NOMO-1 treated with dmso at 0.1 percent for 144 hours (cell line): ENCODE measurements around the gene FOXF1.

Source experiments
- DNase-seq: peaks from one replicate; lab custom pipeline; 2025; ENCODE audit not compliant: unreplicated experiment; lab: John Stamatoyannopoulos, UW

Gene FOXF1

DNA sequence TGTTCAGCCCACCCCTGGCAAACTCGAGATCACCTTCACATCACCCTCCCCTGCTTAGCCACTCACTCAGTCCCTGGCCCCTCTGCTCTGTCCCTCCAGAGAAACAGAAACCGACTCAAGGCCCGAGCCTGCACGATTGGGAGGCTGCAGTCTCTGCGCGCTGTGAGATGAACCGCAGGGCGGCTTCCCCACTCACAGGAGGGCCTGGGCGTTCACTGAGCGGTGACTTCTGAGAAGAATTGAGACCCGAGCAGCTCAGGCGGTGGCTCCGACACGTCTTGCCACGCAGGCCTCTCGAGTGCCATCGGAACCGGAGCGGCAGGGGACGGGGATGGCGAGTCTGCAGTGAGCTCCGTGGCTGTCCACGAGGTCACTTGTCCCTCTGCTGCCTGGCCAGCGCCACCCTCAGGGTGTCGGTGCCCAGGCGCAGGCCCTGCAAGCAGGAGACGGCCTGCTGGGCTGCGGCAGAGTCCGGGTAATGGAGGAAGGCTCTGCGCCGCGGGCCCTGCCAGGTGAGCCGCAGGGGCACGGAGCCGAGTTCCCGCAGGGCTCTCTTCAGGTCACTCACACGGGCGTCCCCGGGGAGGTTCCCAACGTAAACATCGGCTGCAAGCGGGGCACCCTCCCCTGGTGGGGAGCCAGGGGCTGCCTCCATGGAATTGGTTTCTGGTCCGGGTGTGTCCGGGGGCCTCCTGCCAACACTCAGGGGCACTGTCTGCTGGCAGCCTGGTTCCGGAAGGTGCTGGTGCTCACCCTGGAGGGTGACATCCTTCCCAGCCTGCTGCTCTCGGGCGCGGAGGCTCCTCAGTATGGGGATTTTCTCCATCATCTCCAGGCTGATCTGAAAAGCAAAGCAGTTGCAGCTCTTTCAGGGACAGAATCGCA lies 21.6 kb downstream of the FOXF1 start:
- no peak for DNase-seq

DNA sequence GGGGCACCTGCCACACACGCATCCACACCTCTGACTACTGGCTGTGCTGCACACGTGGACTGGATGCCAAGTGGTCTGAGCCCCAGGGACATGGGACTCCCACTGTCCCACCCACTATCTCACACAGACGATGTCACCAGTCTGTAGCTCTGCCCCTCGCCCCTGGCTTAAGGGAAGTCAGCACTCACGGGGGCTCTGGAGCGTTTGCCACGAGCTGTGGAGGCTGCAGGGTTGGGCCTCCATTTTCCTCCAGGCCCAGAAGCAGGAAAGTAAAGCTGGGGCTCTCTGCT lies 22.1 kb downstream of the FOXF1 start:
- no peak for DNase-seq

DNA sequence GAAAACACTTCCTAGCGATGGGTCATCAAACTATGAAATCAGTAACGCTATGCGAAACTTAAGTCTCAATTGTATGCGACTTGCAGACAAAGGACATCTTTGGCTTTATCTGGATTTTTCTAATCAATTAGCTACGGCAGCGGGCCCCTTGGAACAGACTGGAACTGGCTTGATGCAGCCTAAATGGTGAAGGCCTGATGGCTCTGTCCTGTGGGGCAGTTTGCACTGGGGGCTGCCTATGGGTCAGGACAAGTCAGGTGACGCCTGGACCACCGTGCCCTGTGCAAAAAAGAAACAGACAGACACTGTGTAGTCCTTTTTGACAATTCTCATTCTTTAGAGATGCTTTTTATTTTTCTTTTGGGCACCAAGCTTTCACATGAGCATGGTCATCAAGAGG lies 22.7 kb downstream of the FOXF1 start:
- DNase-seq, result no peak

DNA sequence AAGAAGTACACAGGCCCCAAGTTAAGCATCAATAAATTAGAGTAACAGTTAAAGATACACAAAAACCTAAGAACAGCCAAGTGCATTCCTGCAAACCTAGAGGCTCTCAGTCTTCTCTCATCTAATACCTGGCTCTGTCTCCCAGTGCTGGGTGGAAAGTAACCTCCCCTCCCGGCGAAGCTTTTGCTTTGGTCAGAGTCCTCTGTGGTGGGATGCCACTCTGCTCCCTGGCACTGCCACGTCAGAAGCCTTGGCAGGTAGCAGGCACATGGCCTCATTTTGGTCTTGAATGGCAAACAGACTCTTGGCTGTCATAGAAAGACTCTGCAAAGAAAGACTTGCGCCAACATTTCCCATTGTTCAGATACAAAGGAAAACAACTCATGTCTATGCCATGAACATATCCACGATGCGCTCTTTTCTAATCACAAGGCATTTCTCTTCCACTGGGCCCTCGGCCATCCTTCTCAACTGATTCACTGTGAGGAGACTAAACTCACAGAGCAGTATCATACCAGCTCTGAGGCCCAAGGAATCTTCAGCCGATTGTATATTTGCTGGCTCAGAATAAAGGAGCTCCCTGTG lies 23.5 kb downstream of the FOXF1 start:
- no peak for DNase-seq

DNA sequence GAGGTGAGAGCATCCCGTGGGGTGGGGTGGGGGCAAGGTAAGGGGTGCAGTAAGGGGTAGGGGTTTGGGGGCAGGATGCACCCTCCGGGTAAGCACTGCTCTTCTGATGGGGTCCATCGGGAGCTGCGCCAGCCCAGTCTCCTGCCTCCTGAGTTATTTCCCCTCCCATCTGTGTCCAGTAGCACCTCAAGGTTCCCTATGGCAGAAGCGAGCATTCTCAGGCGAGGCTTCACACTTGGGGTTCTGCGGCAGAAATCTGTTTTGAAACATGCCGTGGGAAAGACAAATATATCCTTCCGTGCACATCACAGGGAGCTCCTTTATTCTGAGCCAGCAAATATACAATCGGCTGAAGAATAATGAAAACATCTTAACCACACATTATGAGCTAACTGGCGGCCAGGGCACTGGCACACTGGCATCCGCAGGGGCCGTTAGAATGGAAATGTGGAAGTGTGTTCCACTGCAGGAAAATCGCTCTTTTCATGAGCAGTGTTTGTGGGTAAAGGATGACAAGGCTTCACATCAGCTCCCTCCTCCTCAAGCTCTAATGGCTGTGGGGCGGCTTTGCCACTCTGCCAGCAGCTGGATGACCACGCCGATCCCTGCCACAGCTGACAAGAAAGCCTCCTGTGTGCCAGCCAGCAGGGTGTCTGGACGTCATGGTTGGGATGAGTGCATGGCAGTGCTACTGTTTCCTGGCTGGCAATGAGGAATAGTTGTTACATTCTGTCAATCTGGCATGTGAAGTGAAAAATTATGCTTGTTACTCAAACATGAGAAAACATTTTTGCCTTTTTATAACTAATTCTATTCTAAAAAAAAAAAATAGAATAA lies 24.7 kb downstream of the FOXF1 start:
- DNase-seq, result no peak

DNA sequence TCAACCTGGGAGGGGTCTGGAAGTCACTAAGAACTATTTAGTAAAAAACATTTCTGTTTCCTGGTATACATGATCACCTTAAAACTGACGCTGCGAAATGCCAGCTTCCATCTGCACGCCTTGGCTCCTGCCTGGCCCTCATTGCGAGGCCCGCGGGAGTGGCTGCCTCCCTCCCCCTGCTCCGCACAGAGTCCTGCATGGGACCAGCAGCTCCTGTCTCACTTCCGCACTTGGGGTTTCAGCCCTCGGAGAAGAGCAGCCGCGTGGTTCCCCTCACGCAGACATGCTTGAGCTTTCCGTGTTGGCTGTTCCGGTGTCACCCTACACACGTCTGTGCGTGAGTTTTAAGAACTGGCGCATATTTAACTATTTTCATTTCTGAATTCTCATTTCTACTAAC lies 26.3 kb downstream of the FOXF1 start:
- no peak for DNase-seq

DNA sequence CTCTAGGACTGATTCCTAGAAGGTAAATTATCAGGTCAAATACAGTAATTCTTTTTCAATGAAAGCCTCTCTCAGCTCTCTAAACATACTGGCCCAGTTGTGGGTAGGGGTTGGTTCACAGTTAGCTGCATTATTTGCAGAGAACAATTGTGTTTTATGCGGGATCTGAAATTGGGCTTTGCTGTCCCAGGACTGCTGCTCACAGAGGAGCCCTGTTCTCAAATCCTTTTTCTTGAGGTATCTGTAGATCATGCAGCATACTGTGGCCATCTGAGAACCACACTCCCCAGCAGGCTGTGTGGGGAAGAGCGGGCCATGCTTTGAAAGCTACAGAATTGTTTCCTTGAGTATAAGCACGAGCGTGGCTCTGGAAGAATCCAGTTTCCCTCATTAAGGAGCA lies 27.2 kb downstream of the FOXF1 start:
- no peak for DNase-seq

DNA sequence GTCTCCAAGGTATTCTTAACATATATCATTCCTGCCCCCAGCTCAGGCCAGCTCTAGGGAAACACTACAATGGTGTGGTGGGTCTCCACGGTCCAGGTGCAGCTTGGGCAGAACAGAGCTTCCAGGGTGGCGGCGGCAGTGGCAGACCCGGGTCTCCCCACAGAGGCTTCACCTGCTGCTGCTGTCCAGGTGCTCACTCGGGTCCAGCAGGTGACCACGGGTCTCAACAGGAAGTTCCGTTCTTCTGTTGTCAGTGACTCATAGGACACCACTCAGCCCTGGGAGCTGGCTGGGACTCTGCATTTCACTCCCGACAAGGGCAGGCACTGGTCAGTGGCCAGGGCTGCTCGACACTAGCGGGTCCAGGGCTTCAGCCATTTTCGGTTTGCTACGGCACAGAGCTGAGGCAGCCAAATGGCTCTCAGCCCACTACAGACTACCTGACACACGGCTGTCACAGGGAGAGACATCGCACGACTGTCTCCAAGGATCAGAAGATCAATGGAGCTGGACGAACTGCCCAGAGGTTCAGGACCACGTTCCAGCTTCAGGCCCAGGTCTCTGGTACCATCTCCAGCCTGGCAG lies 28.0 kb downstream of the FOXF1 start:
- no peak for DNase-seq

DNA sequence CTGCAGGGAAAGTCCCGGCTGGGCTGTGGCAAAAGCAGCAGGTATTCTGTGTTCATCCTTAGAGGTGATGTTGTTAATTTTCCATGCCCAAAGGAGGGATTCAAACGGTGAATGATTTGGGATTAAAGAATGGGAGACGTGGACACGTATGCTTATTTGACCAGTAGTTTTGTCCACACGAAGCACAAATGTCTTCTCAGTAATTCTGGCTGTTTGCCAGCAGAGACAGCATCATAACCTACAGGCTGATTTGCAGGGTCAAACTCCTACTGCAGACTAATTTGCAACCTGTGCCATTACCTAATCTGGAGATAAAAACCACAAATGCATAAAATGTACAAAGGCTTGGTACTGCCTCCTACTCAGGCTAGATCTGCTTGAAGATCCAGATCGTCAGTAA lies 30.6 kb downstream of the FOXF1 start:
- DNase-seq, result no peak

DNA sequence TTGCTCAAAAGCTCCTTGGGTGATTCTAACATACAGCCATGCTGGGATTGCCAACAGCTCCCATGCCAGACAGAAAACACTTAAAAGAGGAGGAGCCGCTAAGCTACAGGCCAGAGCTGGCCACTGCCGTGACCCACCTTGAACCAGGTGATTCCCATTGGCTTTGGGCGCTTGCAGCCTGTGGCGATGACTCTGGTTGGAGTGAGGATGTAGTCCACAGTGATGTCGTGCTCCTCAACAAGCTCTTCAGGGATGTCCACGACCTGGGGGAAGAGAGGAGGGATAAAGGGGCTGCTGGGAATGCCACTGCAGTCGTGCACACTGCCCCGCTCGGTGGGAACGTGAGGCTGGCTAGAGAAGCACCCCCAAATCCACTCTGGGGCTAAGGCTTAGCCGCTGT lies 31.2 kb downstream of the FOXF1 start:
- DNase-seq, result no peak

DNA sequence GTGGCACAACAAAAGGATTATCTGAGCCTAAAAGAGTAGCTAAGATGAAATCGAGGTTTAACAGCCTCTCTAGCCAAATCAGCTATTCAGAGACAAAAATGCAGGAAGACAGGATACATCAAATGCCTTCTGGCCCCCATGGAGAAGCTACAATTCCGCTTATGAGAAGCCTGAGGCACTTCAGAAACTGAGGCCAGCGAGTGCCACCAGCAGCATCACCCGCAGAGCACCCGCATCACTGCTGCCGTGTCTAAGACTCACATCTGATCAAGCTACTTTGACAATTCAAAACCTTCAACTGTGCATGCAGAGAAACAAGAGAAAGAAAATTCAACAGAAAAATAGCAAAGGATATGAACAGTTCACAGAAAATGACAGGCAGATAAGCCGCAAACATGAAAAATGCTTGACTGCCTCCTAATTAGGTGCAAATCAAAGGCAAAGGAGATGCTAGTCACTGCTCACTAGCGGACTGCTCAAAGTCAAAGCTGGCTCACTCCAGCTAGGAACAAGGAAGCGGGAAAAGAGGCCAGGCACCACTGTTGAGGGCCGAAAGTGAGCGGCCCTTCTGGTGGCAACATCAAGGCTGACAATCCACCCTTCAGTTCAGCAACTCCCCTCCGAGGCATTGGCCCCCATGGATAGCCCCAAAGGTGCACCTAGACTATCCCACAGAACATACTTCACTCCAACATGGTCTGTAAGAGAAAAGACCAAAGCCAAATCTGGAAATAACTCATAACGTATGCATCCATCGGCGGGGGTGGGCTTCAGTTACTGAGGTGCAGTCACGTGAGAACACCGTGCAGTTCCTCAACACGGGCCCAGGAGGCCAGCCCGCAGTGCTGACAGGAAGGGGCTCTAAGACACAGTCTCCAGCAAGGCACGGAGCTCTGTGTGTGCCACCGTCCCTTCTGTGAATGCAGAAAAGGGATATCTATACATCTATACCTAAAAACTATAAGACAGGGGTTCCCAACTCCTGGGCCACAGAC lies 32.7 kb downstream of the FOXF1 start:
- no peak for DNase-seq

DNA sequence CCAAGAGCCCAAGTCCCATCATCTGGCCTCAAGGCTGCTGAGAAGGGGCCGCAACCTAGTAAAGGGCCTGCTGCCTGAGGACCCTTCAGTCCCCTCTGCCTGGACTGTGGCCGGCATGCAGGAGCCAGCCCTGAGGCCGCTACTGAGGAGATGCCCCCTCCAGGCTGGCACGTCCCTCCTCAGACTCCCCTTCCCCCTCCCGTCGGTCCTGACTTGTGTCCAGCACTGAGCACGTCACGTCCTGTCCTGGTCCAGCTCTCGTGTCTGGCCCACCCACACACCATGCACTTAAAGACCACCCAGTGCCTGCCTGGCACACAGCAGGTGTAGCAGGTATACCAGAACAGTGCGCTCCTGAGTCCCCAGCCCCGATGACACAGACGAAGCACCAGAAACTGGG lies 35.2 kb downstream of the FOXF1 start:
- no peak for DNase-seq

DNA sequence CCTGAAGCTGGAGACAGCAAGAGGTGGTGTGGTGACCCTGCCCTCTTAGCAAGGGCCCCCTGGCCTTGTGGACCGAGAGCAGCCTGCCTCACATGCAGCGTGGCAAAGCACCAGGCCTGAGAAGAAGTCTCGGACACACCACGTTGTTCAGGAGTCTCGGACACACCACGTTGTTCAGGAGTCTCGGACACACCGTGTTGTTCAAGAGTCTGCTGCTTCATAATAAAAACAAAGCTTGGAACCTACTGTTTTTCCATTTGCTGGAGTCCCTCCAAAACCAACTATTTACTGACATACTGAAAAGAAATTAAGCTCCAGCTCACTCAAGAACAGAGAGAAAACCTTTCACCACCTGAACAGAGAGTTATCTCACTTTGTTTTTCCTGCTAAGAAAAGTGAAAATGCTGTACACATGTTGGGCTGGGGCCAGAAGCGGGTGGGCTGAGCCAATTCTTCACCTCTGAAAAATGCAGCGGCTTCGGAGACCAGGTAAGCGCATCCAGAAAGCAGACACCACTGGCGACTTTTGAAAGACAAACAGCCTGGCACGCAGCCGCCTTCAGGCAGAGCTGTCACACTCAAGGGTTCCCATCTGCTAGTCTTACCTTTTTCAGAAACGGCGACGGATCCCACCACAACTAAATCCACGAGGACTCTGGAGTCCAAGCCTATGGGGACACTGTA lies 35.8 kb downstream of the FOXF1 start:
- DNase-seq, result no peak

DNA sequence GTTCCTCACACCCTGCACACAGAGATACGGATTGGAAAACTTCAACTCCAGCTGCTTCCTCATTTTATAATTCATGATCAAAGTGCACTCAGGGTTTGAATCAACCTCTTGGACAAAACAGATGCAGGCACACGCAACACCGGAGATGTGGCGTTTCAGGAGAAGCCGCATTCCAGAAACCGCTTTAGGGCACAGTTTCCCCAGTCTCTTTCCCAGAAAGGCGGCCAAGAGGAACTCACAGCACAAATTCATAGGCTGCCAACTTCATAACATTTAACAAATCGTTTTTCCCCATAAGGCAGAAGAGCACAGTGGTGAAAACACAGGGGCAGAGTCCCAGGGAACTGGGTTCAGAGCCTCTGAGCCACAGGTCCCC lies 36.3 kb downstream of the FOXF1 start:
- no peak for DNase-seq

DNA sequence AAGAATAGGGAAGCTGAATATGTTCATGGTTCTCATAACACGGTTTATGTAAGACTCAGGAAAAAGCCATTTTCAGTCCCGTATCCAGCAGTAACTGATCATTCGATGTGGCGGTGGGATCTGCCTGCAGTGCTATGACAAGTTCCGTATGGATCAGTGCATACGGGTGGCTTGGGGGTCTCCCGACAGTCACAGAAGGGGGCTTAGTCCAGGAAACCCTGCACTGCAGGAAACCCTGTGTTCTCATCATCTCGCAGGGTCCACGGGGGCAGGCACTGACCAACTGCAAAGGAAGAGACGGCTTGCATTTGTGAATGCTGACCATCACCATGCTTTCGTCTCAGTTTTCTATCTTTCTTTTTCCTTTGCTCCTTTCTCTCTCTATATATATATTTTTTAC lies 37.0 kb downstream of the FOXF1 start:
- DNase-seq, result no peak

DNA sequence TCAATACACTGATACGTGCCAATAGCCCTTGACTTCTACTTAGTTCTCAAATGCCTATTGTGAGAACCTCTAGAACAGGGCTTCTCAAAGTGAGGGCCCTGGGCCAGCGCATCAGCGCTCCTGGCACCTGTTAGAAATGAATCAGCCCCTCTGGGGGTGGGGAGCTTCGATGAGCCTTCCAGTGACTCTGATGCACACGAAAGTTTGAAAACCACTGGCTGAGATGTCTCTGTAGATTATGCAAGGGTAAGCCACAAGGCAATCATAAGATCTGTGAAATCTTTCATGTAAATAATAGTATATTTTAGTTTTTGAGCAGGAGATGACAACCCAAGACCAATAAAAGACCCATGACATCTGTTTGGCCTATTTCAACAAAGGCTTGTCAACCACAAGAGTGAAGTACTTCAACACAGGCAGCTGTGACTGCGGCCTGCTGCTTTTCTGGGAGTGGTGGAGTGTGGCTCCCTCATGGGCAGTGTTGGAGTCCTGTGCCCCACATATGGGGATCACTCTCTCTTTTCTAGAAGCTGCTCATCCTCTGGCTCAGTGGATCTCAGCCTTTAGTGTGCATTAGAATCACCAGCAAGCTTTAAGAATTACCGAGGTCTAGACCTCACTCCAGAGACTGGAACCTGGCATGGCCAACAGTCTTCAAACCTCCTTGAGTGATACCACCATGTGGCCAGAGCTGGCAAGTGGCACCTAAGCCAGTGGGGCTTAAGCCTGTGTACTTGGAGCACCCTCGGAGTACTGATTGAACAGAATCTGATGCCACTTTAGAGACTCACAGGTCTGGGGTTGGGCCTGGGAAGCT lies 39.0 kb downstream of the FOXF1 start:
- no peak for DNase-seq

DNA sequence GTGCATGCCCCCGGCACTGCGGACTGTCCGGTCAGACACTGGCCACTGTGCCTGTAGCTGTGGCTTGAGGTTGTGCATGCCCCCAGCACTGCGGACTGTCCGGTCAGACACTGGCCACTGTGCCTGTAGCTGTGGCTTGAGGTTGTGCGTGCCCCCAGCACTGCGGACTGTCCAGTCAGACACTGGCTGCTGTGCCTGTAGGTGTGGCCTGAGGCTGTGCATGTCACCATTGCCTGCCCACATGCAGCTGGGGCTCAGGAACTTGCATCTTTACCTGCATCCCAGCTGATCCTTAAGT lies 39.5 kb downstream of the FOXF1 start:
- DNase-seq, result no peak

DNA sequence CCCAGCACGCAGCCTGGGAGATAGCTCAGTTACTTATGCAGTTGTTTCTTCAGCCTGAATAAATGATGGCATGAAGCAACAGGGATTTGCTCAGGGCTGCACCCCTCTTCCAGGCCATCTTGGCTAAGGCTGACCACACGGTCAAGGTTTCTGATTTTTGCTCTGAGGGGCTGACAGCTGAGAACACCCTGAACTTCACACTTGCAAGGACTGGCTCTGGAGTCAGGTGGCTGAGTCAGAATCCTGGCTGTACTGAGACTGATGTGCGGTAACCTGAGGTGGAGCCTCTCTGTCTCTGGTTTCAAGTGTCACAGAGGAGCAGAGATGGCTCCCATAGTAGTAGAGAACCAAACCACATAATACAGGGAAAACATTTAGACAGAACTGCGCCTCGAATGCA lies 40.0 kb downstream of the FOXF1 start:
- DNase-seq, result no peak

DNA sequence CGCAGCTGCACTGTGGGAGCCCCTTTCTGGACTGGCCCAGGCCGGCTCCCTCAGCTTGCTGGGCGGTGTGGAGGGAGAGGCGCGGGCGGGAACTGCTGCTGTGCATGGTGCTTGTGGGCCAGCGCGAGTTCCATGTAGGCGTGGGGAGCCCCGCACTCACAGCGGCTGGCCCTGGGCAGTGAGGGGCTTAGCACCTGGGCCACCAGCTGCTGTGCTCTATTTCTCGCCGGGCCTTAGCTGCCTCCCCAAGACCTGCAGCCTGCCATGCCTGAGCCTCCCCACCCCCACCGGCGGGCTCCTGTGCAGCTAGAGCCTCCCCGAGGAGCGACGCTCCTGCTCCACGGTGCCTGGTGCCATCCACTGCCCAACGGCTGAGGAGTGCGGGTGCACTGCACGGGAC lies 43.0 kb downstream of the FOXF1 start:
- no peak for DNase-seq

DNA sequence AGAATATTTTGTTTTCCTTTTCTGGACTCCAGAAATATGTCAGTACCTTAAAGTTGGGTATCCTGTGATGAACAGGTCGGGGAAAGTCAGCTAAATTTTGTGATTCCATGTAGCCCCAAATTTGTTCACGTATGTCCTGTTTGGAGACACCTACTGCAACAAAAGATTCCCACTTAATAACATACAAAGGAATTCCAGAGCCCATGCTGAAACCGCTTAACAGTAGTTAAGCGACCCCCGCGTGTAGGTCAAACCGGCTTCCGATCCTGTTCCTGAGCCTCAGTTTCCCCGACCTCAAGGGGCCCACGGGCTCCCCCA lies 44.2 kb downstream of the FOXF1 start:
- no peak for DNase-seq
